ENCODE results near the gene RALGDS.
"Not testable (repeated sequence)": the region's sequence is repeated elsewhere in the genome, so short reads cannot be mapped to it uniquely, and the experiment has no call there.

Gene RALGDS

DNA sequence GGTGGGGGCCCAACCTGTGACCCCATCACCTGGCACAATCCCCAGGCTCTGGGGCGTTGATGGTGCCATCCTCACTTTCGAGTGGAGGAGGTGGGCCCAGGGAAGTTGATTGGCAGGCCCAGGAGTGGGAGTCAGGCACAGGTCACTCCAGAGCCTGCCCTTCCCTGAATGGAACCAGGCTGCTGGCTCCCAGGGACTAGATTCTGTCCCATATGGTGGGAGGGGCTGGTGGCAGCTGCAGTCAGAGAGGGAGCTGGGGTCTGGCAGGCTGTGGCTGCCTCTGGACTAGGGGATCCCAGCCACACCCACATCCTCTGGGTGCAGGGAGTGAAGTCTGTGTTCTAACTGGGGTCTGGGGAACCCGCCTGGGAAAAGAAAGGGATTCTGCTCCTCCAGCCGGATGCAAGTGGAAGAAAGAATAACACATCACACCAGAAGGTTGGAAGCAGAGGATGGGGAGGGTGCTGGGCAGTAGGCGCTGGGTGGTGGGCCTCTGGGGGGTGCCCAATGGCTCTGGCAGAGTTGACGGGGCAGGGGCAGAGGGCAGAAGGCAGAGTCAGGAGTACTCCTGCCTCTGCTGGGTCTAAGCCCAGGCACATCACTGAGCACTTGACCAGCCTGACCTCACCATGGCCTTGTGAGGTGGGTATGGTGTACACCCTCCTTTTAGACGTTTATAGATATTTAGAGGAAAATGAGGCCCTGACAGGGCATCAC is 33.5 kb downstream of the RALGDS start:
- Histone ChIP-seq H3K36me3 (ENCODE audit: low read depth) (no peaks in the 10 kb centered on the region), H3K4me3 (ENCODE audit: severe bottlenecking) (no peak overlapping the region), H3K4me1 (ENCODE audit: insufficient read depth, poor library complexity, severe bottlenecking) (no peaks in the 10 kb centered on the region), H3K27ac (ENCODE audit: poor library complexity, severe bottlenecking) (no peak overlapping the region), H3K9me3 (ENCODE audit: severe bottlenecking) (no peaks in the 10 kb centered on the region), H3K27me3 (ENCODE audit: insufficient read depth, poor library complexity, severe bottlenecking) (no peaks in the 10 kb centered on the region)
- TF ChIP-seq, protein P1, sequence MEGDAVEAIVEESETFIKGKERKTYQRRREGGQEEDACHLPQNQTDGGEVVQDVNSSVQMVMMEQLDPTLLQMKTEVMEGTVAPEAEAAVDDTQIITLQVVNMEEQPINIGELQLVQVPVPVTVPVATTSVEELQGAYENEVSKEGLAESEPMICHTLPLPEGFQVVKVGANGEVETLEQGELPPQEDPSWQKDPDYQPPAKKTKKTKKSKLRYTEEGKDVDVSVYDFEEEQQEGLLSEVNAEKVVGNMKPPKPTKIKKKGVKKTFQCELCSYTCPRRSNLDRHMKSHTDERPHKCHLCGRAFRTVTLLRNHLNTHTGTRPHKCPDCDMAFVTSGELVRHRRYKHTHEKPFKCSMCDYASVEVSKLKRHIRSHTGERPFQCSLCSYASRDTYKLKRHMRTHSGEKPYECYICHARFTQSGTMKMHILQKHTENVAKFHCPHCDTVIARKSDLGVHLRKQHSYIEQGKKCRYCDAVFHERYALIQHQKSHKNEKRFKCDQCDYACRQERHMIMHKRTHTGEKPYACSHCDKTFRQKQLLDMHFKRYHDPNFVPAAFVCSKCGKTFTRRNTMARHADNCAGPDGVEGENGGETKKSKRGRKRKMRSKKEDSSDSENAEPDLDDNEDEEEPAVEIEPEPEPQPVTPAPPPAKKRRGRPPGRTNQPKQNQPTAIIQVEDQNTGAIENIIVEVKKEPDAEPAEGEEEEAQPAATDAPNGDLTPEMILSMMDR (IDR thresholded peaks at IDR 0.05; ENCODE audit: poor library complexity, severe bottlenecking), result no peak
- DNase-seq (ENCODE audit: low spot score) (peak; percentile 38), ATAC-seq (ENCODE audit: low read depth) (no peak)

DNA sequence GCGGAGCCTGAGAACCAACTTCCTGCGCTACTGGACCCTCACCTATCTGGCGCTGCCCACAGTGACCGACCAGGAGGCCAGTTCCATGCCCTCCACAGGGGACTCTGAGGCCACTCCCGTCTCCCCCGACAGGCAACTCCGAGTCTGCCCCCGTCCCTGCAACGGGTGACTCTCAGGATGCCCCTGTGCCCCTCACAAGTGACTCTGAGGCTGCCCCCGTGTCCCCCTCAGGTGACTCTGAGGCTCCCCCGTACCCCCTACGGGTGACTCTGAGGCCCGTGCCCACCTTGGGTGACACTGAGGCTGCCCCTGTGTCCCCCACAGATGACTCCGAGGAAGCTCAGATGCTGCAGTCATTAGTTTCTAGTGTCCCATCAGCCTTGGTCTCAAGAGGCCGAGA is 34.1 kb downstream of the RALGDS start:
- DNase-seq (ENCODE audit: low spot score), result peak; percentile 52
- Histone ChIP-seq H3K27ac (ENCODE audit: poor library complexity, severe bottlenecking) (no peak overlapping the region), H3K9me3 (ENCODE audit: severe bottlenecking) (no peaks in the 10 kb centered on the region), H3K27me3 (ENCODE audit: insufficient read depth, poor library complexity, severe bottlenecking) (no peaks in the 10 kb centered on the region), H3K36me3 (ENCODE audit: low read depth) (no peaks in the 10 kb centered on the region), H3K4me1 (ENCODE audit: insufficient read depth, poor library complexity, severe bottlenecking) (no peaks in the 10 kb centered on the region), H3K4me3 (ENCODE audit: severe bottlenecking) (no peak overlapping the region)
- ATAC-seq (ENCODE audit: low read depth), result no peak
- TF ChIP-seq, protein P1 (IDR thresholded peaks at IDR 0.05; ENCODE audit: poor library complexity, severe bottlenecking), result no peak

DNA sequence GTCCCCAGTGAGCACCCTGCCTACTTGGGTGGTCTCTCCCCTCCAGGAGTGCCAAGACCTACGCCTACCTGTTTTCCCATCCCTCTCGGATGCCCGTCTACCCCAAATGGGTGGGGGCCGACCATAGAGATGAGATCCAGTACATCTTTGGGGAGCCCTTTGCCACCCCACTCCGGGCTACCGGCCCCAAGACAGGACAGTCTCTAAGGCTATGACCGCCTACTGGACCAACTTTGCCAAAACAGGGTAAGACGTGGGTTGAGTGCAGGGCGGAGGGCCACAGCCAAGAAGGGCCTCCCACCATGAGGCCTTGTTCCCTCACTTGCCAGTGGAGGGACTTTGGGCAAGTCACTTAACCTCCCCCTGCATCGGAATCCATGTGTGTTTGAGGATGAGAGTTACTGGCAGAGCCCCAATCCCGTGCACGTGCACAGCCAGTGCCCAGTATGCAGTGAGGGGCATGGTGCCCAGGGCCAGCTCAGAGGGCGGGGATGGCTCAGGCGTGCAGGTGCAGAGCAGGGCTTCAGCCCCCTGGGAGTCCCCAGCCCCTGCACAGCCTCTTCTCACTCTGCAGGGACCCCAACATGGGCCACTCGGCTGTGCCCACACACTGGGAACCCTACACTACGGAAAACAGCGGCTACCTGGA is 34.7 kb downstream of the RALGDS start:
- not testable (repeated sequence) for H3K27ac ChIP-seq (ENCODE audit: poor library complexity, severe bottlenecking); DNase-seq (ENCODE audit: low spot score); H3K36me3 ChIP-seq (ENCODE audit: low read depth); H3K9me3 ChIP-seq (ENCODE audit: severe bottlenecking); H3K4me3 ChIP-seq (ENCODE audit: severe bottlenecking); ATAC-seq (ENCODE audit: low read depth); H3K4me1 ChIP-seq (ENCODE audit: insufficient read depth, poor library complexity, severe bottlenecking); H3K27me3 ChIP-seq (ENCODE audit: insufficient read depth, poor library complexity, severe bottlenecking)

DNA sequence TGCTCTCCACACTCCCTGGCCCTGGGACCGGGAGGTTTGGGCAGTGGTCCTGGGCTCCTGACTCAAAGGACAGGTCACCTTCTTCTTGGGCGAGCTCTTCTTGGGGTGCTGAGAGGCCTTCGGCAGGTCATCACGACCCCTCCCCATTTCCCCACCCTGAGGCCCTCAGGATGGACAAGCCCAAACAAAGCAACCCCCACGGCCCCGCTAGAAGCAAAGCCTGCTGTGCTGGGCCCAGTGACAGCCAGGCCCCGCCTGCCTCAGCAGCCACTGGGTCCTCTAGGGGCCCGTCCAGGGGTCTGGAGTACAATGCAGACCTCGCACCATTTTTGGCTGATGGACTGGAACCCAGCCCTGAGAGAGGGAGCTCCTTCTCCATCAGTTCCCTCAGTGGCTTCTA is 37.4 kb downstream of the RALGDS start:
- not testable (repeated sequence) for H3K27ac ChIP-seq (ENCODE audit: poor library complexity, severe bottlenecking); H3K27me3 ChIP-seq (ENCODE audit: insufficient read depth, poor library complexity, severe bottlenecking); H3K9me3 ChIP-seq (ENCODE audit: severe bottlenecking); H3K4me3 ChIP-seq (ENCODE audit: severe bottlenecking); H3K4me1 ChIP-seq (ENCODE audit: insufficient read depth, poor library complexity, severe bottlenecking); DNase-seq (ENCODE audit: low spot score); H3K36me3 ChIP-seq (ENCODE audit: low read depth)
- peak; percentile 58; the same call in 2 of the 3 replicates for ATAC-seq (ENCODE audit: low read depth)

DNA sequence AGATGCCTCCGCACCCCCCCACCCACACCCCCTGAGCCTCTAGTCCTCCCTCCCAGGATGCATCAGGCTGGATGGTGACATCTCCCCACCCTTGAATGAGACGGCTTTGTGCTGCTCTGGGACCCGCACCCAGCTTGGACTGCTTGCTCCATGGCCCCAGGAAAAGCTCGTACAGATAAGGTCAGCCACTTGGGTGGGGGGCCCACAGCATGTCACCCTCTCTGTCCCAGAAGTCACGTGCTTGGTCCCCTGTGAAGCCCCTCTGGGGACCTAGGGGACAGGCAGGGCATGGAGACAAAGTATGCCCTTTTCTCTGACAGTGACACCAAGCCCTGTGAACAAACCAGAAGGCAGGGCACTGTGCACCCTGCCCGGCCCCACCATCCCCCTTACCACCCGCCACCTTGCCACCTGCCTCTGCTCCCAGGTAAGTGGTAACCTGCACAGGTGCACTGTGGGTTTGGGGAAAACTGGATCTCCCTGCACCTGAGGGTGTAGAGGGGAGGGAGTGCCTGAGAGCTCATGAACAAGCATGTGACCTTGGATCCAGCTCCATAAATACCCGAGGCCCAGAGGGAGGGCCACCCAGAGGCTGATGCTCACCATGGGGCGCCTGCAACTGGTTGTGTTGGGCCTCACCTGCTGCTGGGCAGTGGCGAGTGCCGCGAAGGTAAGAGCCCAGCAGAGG is 38.9 kb downstream of the RALGDS start:
- not testable (repeated sequence) for H3K9me3 ChIP-seq (ENCODE audit: severe bottlenecking); H3K27ac ChIP-seq (ENCODE audit: poor library complexity, severe bottlenecking); H3K4me3 ChIP-seq (ENCODE audit: severe bottlenecking); H3K27me3 ChIP-seq (ENCODE audit: insufficient read depth, poor library complexity, severe bottlenecking); DNase-seq (ENCODE audit: low spot score); ATAC-seq (ENCODE audit: low read depth); H3K36me3 ChIP-seq (ENCODE audit: low read depth); H3K4me1 ChIP-seq (ENCODE audit: insufficient read depth, poor library complexity, severe bottlenecking)

DNA sequence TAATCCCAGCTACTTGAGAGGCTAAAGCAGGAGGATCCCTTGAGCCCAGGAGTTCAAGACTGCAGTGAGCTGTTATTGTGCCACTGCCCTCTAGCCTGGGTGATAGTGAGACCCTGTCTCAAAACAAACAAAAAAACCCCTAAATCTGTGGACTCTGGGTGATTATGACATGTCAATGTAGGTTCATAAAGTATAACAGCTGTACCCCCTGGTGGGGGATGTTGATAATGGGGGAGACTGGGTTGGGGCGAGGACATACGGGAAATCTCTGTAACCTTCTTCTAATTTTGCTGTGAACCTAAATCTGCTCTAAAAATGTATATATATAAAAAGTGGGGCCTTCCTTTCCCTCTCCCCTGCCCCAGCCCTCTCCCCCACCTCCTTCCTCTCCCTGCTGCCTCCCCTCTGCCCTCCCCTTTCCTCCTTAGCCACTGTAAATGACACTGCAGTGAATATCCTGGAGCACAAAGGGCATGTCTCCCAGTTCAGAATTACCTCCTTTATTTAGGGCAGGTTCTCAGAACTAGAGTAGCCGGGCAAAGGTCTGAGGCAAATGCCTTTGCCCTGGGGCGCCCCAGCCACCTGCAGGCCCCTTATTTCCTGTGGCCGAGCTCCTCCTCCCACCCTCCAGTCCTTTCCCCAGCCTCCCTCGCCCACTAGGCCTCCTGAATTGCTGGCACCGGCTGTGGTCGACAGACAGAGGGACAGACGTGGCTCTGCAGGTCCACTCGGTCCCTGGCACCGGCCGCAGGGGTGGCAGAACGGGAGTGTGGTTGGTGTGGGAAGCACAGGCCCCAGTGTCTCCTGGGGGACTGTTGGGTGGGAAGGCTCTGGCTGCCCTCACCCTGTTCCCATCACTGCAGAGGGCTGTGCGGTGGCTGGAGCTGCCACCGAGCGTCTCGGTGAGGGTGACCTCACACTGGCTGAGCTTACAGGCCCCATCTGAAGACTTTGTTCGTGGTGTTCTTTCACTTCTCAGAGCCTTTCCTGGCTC is 40.0 kb downstream of the RALGDS start:
- H3K4me1 ChIP-seq (ENCODE audit: insufficient read depth, poor library complexity, severe bottlenecking); DNase-seq (ENCODE audit: low spot score); H3K36me3 ChIP-seq (ENCODE audit: low read depth); H3K9me3 ChIP-seq (ENCODE audit: severe bottlenecking); H3K4me3 ChIP-seq (ENCODE audit: severe bottlenecking); H3K27me3 ChIP-seq (ENCODE audit: insufficient read depth, poor library complexity, severe bottlenecking); H3K27ac ChIP-seq (ENCODE audit: poor library complexity, severe bottlenecking): not testable (repeated sequence)
- ATAC-seq (ENCODE audit: low read depth), result 0 out of 3 replicates have a peak, but pooled peaks have one; percentile 8

Measured in RWPE2 (cell line).